Nephron (organoid): Measurements from ENCODE around the gene INKA2.

Source experiments
- H3K27ac Mint-ChIP-seq, 3 experiments: 2 replicates each; pipeline ENCODE4 v1.8.0; 2020; ENCODE audit warnings: mixed read lengths in 3 of 3, mild to moderate bottlenecking in 2 of 3, moderate library complexity in 1 of 3
- H3K27me3 Mint-ChIP-seq: 2 replicates; pipeline ENCODE4 v1.8.0; 2021; ENCODE audit warnings: low read depth, mild to moderate bottlenecking, moderate library complexity, mixed read lengths
- H3K36me3 Mint-ChIP-seq: 2 replicates; pipeline ENCODE4 v1.8.0; 2020; ENCODE audit warnings: low read depth, mixed read lengths
- H3K4me1 Mint-ChIP-seq: 2 replicates; pipeline ENCODE4 v1.8.0; 2020; ENCODE audit warnings: mixed read lengths
- H3K4me3 Mint-ChIP-seq, 3 experiments: 2 replicates each; pipeline ENCODE4 v1.8.0; 2020; ENCODE audit warnings: mild to moderate bottlenecking in 3 of 3, mixed read lengths in 3 of 3, moderate library complexity in 2 of 3
- H3K9me3 Mint-ChIP-seq: 2 replicates; pipeline ENCODE4 v1.8.0; 2020; ENCODE audit warnings: mixed read lengths
- CTCF ChIP-seq, 3 experiments: fragments of 200-600 bp; sonication (generic); IDR thresholded peaks; one replicate each; pipeline ENCODE4 v1.5.0; 2021; ENCODE audit warnings: antibody characterized with exemption in 3 of 3; ENCODE audit not compliant: unreplicated experiment in 3 of 3

INKA2 gene

GRCh38 chr1:111704776-111705175 lies 34.4 kb downstream of the INKA2 start:
- TF ChIP-seq CTCF (IDR thresholded peaks at IDR 0.05; ENCODE audit: unreplicated experiment in 3 of 3) = no peak
- Mint-ChIP-seq H3K36me3 (peaks cover 51% of the 10 kb centered on the region), H3K27me3 (no peaks in the 10 kb centered on the region), H3K4me1 (no peaks in the 10 kb centered on the region), H3K4me3 (no peak overlapping the region), H3K9me3 (no peaks in the 10 kb centered on the region), H3K27ac (no peak overlapping the region)

DNA sequence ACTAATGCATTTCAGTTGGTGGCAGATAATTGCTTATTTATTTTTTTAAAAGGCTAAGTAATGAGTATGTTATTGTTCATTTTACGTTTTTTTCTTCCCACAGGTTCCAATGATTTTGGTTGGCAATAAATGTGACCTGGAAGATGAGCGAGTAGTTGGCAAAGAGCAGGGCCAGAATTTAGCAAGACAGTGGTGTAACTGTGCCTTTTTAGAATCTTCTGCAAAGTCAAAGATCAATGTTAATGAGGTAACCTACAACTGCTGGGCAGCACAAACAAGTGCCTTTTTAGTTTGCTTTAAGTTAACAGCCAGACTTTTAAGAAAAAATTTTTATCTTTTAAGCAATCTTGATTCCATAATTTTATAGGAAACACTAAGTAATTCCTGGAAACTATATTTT lies 35.0 kb downstream of the INKA2 start:
- H3K4me1 Mint-ChIP-seq = no peaks in the 10 kb centered on the region
- no peak overlapping the region for H3K27ac Mint-ChIP-seq
- no peaks in the 10 kb centered on the region for H3K27me3 Mint-ChIP-seq
- H3K4me3 Mint-ChIP-seq = no peak overlapping the region
- no peak for TF ChIP-seq CTCF (IDR thresholded peaks at IDR 0.05; ENCODE audit: unreplicated experiment in 3 of 3)
- H3K36me3 Mint-ChIP-seq = peaks cover 50% of the 10 kb centered on the region
- no peaks in the 10 kb centered on the region for H3K9me3 Mint-ChIP-seq

DNA sequence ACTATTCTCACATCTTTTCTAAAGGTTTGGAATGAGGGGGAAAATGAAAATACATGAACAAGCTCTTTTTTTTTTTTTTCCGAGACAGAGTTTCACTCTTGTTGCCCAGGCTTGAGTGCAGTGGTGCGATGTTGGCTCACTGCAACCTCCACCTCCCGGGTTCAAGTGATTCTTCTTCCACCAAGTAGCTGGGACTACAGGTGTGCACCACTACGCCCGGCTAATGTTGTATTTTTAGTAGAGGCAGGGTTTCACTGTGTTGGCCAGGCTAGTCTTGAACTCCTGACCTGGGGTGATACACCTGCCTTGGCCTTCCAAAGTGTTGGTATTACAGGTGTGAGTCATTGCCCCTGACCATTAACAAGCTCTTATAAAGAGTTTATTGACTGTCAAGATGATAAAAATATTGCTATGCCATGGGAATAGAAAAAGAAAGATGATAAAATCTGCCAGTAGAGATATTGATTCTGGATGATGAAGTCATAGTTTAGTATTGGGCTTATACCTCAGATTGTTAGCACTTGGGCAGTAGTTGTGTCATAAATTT lies 36.6 kb downstream of the INKA2 start:
- Mint-ChIP-seq H3K27me3 (no peaks in the 10 kb centered on the region), H3K36me3 (peaks cover 49% of the 10 kb centered on the region)

GRCh38 chr1:111699268-111699667 lies 39.9 kb downstream of the INKA2 start:
- no peak for TF ChIP-seq CTCF (IDR thresholded peaks at IDR 0.05; ENCODE audit: unreplicated experiment in 3 of 3)
- Mint-ChIP-seq H3K4me1 (no peaks in the 10 kb centered on the region), H3K9me3 (no peaks in the 10 kb centered on the region), H3K27ac (no peak overlapping the region), H3K4me3 (no peak overlapping the region), H3K36me3 (peaks cover 53% of the 10 kb centered on the region), H3K27me3 (no peaks in the 10 kb centered on the region)

More for the DNA sequence above, 36.6 kb downstream of the INKA2 start:
- Mint-ChIP-seq H3K27ac (no peak overlapping the region), H3K4me1 (no peaks in the 10 kb centered on the region), H3K4me3 (no peak overlapping the region), H3K9me3 (no peaks in the 10 kb centered on the region)
- no peak for TF ChIP-seq CTCF (IDR thresholded peaks at IDR 0.05; ENCODE audit: unreplicated experiment in 3 of 3)

- TF ChIP-seq CTCF (IDR thresholded peaks at IDR 0.05; ENCODE audit: unreplicated experiment in 3 of 3) = no peak
- Mint-ChIP-seq H3K4me3 (no peak overlapping the region), H3K9me3 (no peaks in the 10 kb centered on the region), H3K36me3 (peaks cover 62% of the 10 kb centered on the region), H3K27ac (no peak overlapping the region), H3K27me3 (no peaks in the 10 kb centered on the region), H3K4me1 (no peaks in the 10 kb centered on the region)
Observed at GRCh38 chr1:111696330-111696729, 42.9 kb downstream of the INKA2 start.

DNA sequence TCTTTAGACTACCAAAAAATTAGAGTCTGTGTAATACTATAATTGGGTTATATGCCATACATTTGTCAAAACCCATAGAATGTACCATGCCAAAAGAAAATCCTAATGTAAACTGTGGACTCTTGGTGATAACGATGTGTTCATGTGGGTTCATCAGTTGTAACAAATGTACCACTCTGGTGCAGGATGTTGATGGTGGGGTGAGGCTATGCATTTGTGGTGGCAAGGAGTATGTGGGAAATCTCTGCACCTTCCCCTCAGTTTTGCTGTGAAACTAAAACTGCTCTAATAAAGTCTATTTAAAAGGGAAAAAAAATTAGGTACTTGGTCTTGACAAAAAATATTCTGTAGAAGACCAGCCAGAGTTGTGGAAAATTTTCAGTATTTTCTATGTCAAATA lies 43.4 kb downstream of the INKA2 start:
- no peak for TF ChIP-seq CTCF (IDR thresholded peaks at IDR 0.05; ENCODE audit: unreplicated experiment in 3 of 3)
- peaks cover 5% of the 10 kb centered on the region for H3K4me1 Mint-ChIP-seq
- H3K4me3 Mint-ChIP-seq = no peak overlapping the region
- H3K36me3 Mint-ChIP-seq = peaks cover 60% of the 10 kb centered on the region
- no peaks in the 10 kb centered on the region for H3K27me3 Mint-ChIP-seq
- no peak overlapping the region for H3K27ac Mint-ChIP-seq
- H3K9me3 Mint-ChIP-seq = no peaks in the 10 kb centered on the region
